Measurements from ENCODE around the gene KIF23. TPM values are rescaled to one million over a fixed set of nuclear protein-coding genes. Genes with fewer than 3 reads are reported as not detected.

Gene KIF23
- total RNA-seq, 1 experiment from 2014 or later, result 87.8 TPM

GRCh38 chr15:69452692-69453521 is 38.8 kb downstream of the KIF23 start, which contains the start of gene RPLP1 (continued):
- TF ChIP-seq STAT6 (CRISPR knock-in tag; conservative IDR thresholded peaks at IDR 0.05; ENCODE audit: low read depth) (no peak), IRF2 (CRISPR knock-in tag; IDR thresholded peaks at IDR 0.05; ENCODE audit: borderline replicate concordance, low read depth) (no peak), ZNF671 (CRISPR knock-in tag; IDR thresholded peaks at IDR 0.05) (no peak), CREB1 (CRISPR knock-in tag; IDR thresholded peaks at IDR 0.05) (0 out of 2 replicates have a peak, but pooled peaks have one; percentile 63), TCF7 (CRISPR knock-in tag; IDR thresholded peaks at IDR 0.05; ENCODE audit: low read depth) (no peak; the same call in none of the 2 replicates), CBFB (CRISPR knock-in tag; IDR thresholded peaks at IDR 0.05; ENCODE audit: low read depth) (no peak), ATF6 (CRISPR knock-in tag; IDR thresholded peaks at IDR 0.05) (0 out of 2 replicates have a peak, but pooled peaks have one; percentile 69), ZNF317 (CRISPR knock-in tag; IDR thresholded peaks at IDR 0.05; ENCODE audit: borderline replicate concordance, low read depth) (0 out of 2 replicates have a peak, but pooled peaks have one; percentile 3), AFF4 (CRISPR knock-in tag; IDR thresholded peaks at IDR 0.05; ENCODE audit: borderline replicate concordance) (peak; percentile 85; the same call in 1 of the 2 replicates), GTF2I (CRISPR knock-in tag; conservative IDR thresholded peaks at IDR 0.05) (no peak), ZNF263 (CRISPR knock-in tag; IDR thresholded peaks at IDR 0.05; ENCODE audit: low read depth) (no peak), TP53 (CRISPR knock-in tag; IDR thresholded peaks at IDR 0.05) (no peak; the same call in 1 of the 2 replicates), PRRX2 (CRISPR knock-in tag; IDR thresholded peaks at IDR 0.05) (no peak), FOXJ3 (CRISPR knock-in tag; IDR thresholded peaks at IDR 0.05; ENCODE audit: borderline replicate concordance) (no peak), TEAD1 (CRISPR knock-in tag; IDR thresholded peaks at IDR 0.05) (peak; percentile 87), JAZF1 (CRISPR knock-in tag; IDR thresholded peaks at IDR 0.05) (no peak), OVOL2 (CRISPR knock-in tag; IDR thresholded peaks at IDR 0.05; ENCODE audit: borderline replicate concordance) (no peak)
- TF ChIP-seq, protein P1, sequence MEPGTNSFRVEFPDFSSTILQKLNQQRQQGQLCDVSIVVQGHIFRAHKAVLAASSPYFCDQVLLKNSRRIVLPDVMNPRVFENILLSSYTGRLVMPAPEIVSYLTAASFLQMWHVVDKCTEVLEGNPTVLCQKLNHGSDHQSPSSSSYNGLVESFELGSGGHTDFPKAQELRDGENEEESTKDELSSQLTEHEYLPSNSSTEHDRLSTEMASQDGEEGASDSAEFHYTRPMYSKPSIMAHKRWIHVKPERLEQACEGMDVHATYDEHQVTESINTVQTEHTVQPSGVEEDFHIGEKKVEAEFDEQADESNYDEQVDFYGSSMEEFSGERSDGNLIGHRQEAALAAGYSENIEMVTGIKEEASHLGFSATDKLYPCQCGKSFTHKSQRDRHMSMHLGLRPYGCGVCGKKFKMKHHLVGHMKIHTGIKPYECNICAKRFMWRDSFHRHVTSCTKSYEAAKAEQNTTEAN (CRISPR knock-in tag; IDR thresholded peaks at IDR 0.05), result no peak; the same call in 1 of the 2 replicates
- TF ChIP-seq, protein P2, sequence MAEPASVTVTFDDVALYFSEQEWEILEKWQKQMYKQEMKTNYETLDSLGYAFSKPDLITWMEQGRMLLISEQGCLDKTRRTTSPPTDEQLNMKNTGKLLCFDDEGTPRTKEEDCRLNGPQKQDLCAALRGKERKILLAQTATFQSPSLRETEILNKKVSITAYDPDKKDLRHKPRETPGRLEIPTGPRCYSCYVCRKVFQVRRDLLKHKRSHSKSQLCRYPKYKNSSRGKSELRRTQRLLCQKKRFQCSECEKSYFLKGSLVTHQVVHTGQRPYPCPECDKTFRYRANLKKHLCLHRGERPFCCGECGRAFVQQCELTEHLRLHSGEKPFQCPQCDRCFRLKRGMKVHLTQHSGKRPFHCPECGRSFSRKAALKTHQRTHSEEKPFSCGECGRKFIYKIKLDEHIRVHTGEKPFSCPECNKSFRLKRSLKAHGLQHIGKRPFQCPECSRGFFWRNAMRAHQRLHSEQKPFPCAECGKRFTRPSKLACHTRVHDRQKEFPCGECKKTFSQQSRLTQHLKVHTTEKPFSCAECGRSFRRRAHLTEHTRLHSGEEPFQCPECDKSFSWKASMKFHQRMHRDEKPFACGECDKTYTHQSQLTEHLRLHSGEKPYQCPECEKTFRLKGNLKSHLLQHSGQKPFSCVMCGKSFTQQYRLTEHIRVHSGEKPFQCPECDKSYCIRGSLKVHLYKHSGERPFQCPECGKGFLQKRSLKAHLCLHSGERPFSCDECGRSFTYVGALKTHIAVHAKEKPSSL (CRISPR knock-in tag; conservative IDR thresholded peaks at IDR 0.05), result no peak
- TF ChIP-seq, protein P3, sequence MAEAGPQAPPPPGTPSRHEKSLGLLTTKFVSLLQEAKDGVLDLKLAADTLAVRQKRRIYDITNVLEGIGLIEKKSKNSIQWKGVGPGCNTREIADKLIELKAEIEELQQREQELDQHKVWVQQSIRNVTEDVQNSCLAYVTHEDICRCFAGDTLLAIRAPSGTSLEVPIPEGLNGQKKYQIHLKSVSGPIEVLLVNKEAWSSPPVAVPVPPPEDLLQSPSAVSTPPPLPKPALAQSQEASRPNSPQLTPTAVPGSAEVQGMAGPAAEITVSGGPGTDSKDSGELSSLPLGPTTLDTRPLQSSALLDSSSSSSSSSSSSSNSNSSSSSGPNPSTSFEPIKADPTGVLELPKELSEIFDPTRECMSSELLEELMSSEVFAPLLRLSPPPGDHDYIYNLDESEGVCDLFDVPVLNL (CRISPR knock-in tag; IDR thresholded peaks at IDR 0.05; ENCODE audit: borderline replicate concordance, low read depth), result peak; percentile 74
- TF ChIP-seq, protein P4, sequence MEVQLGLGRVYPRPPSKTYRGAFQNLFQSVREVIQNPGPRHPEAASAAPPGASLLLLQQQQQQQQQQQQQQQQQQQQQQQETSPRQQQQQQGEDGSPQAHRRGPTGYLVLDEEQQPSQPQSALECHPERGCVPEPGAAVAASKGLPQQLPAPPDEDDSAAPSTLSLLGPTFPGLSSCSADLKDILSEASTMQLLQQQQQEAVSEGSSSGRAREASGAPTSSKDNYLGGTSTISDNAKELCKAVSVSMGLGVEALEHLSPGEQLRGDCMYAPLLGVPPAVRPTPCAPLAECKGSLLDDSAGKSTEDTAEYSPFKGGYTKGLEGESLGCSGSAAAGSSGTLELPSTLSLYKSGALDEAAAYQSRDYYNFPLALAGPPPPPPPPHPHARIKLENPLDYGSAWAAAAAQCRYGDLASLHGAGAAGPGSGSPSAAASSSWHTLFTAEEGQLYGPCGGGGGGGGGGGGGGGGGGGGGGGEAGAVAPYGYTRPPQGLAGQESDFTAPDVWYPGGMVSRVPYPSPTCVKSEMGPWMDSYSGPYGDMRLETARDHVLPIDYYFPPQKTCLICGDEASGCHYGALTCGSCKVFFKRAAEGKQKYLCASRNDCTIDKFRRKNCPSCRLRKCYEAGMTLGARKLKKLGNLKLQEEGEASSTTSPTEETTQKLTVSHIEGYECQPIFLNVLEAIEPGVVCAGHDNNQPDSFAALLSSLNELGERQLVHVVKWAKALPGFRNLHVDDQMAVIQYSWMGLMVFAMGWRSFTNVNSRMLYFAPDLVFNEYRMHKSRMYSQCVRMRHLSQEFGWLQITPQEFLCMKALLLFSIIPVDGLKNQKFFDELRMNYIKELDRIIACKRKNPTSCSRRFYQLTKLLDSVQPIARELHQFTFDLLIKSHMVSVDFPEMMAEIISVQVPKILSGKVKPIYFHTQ (CRISPR knock-in tag; IDR thresholded peaks at IDR 0.05), result 0 out of 2 replicates have a peak, but pooled peaks have one; percentile 21
